Activated effector memory CD4-positive, alpha-beta T cell treated with Interleukin-2 at 50 U/mL for 16 hours (primary cell): ENCODE results near the gene PLET1.
"Not testable (repeated sequence)": the region's sequence is repeated elsewhere in the genome, so short reads cannot be mapped to it uniquely, and the experiment has no call there.

Source experiments
- DNase-seq: peaks from one replicate; pipeline ENCODE4 v3.0.0-alpha.2; 2020

The PLET1 gene

DNA sequence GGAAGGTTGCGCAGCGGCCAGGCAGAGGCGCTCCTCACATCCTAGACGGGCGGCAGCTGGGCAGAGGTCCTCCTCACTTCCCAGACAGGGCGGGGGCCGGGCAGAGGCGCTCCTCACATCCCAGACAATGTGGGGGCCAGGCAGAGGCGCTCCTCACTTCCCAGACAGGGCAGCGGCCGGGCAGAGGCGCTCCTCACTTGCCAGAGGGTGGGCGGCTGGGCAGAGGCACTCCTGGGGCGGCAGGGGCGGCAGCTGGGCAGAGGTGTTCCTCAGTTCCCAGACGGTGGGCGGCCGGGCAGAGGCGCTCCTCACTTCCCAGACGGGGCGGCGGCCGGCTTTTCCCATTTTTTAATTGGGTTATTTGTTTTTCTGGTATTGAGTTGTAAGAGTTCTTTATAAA lies 54.6 kb downstream of the PLET1 start:
- DNase-seq = no peak

DNA sequence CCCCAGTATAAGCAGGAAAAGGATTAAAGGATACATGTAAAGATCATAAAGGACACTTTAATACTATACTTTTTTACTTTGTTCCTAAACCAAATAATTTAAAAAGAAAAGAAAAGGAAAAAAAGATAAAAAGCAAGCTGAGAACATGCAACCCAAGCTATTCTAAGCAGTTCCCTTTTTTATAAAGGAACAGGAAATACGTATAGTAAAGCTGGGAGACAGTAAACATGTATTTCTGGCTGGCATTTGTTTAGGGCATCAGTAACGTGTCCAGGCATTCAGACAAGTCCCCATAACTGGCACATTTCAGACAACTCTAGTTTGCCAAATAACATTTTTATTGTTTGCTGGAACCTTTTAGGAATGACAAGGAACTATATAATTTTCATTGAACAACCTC lies 60.4 kb downstream of the PLET1 start:
- no peak for DNase-seq

- not testable (repeated sequence) for DNase-seq
Measured at GRCh38 chr11:112199101-112199500, 61.6 kb downstream of the PLET1 start.
